Bone marrow (tissue), 2 donors: ENCODE data around the gene BLOC1S6.

Source experiments
- DNase-seq, 2 donors: peaks; one replicate each; lab custom pipeline; 2025; lab: John Stamatoyannopoulos, UW

BLOC1S6 gene

GRCh38 chr15:45587095-45587862, at the start of gene BLOC1S6:
BLOC1S6 (plus strand) TSS chr15:45587379; CDS start chr15:45587444, 65 bp downstream.
- peak; percentile 88 to 99 for DNase-seq

DNA sequence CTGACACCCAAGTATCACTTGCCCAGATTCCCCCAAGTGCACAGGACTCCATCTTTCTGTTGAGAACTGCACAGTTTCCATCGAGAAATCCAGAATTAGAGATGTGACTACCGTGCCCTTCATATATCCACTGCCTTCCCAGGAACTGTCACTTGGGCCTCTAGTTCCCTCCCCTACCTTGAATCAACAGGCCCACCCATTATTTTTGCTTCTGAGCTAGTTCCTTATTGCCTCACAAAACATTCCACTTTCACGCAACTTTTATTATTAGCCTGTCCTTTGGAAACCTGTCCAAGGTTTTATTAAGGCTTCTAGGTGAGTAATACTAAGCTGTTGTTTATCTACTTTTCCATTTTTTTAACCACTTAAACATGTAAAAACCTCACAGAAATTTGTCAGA, 47.5 kb upstream of the BLOC1S6 start:
- no peak for DNase-seq

DNA sequence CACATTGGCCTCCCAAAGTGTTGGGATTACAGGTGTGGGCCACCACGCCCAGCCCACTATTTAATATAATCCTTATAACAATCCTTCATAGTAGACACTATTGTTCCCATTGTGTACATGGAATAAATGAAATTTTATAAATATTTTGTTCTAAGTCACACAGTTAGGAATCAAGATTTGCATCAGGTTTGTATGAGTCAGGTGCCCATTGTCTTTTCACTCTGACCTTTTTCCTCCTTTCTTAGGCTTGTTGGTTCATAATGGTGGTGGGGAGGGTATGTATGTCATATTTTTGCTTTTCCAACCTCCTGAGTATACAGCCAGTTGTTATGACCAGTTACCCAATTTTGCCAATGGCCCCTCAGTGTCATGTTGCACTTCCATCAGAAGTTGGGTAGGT, 46.6 kb upstream of the BLOC1S6 start:
- DNase-seq: no peak

DNA sequence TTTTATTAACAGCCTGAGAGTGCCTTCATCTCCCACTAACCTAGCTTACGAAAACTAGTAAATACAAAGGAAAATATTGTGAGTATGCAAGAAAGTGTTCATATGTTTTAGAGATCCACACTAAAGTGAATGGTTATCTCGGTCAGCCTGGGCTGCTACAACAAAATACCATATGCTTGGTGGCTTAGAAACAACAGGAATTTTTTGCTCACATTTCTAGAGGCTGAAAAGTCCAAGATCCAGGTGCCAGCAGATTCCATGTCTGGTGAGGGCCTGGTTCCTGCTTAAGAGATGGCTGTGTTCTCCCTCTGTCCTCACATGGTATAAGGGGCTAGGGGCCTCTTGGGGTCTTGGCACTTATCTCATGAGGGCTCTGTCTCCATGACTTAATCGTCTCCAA, 44.1 kb upstream of the BLOC1S6 start:
- DNase-seq: no peak

GRCh38 chr15:45544266-45545023, 42.7 kb upstream of the BLOC1S6 start:
- DNase-seq: no peak

GRCh38 chr15:45546789-45547188, 40.4 kb upstream of the BLOC1S6 start:
- no peak for DNase-seq

- DNase-seq: no peak
These were observed 38.2 kb upstream of the BLOC1S6 start for GRCh38 chr15:45548753-45549520.

DNA sequence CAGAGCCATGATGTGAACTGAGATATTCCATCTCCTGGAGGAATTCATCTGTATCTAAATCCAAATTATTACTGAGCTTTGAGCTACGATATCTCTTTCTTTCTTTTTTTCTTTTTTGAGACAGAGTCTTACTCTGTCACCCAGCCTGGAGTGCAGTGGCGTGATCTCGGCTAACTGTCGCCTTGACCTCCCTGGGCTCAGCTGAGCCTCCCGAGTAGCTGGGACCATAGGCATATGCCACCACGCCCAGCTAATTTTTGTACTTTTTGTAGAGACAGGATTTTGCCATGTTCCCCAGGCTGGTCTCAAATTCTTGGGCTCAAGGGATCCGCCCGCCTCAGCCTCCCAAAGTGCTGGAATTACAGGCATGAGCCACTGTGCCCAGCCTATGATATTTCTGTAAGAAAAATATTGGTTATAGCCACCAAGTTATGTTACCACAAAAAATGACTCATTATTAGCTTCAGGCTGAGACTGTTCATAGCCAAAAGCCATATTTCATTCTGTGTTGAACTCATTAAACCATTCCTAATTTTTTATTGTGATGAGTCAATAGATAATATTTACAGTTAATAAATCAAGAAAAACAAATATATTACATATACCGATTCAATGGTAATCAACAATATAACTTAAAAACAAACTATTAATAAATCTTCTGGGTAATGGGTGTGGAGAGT, 37.5 kb upstream of the BLOC1S6 start:
- DNase-seq: no peak

GRCh38 chr15:45550436-45550835, 36.7 kb upstream of the BLOC1S6 start:
- DNase-seq: no peak

GRCh38 chr15:45551676-45552075, 35.5 kb upstream of the BLOC1S6 start:
- DNase-seq: no peak

GRCh38 chr15:45555934-45556608, 31.1 kb upstream of the BLOC1S6 start:
- no peak for DNase-seq

DNA sequence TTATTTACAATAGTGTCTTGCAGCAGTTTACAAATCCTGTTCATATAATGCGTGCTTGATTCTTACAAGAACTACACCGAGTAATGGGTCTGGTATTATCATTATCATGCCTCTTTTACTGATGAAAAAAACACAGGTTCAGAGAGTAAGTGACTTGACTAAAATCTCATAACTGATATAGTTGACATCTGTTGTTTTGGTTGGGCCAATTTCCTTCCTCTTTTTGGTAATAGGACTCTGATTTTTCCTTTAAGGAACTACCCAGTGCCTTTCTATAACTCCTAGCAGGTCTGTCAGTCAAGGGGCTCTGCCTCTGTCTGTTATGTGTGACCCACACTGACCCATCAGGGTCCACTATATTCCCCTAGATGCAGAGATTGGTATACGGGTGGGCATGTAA, 14.6 kb upstream of the BLOC1S6 start:
- DNase-seq: peak in 1 of 2 donors; percentile 78

DNA sequence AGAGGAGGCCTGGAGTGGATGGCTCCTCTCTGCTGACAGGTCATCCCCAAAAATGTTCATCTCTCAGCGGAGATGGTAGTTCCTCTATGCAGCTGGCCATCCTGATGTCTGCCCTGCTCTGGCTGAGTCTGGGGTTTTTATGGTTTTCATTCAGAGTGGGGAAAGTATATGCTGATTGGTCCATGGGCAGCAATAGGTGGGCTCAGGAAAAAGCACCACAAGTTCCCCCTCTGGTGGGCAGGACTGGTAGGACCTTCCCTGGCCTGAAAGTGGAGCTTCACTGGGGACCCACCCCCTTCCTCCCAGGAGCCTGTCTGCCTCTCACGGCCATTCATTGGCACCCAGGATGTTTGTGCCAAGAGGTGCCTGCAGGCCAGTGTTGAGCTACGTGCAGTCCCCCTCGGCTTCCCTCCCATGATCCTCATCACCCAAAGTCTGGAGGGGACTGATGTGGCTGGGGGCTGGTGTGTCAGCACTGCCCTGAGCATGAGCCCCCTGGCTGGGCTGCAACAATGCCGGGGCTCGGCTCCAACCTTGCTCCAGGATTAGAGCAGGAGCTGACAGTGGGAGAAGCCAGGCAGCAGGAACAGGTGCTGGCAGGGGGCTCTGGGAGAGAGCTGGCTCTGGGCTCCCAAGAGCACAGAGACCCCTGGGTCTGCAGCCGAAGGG, 13.1 kb upstream of the BLOC1S6 start:
- no peak for DNase-seq

- DNase-seq: no peak
These were observed 5.3 kb upstream of the BLOC1S6 start for GRCh38 chr15:45581919-45582318.

GRCh38 chr15:45583731-45584639, 3.2 kb upstream of the BLOC1S6 start:
- DNase-seq: peak in 1 of 2 donors; percentile 9

GRCh38 chr15:45585069-45585791, 1.9 kb upstream of the BLOC1S6 start:
- no peak for DNase-seq

DNA sequence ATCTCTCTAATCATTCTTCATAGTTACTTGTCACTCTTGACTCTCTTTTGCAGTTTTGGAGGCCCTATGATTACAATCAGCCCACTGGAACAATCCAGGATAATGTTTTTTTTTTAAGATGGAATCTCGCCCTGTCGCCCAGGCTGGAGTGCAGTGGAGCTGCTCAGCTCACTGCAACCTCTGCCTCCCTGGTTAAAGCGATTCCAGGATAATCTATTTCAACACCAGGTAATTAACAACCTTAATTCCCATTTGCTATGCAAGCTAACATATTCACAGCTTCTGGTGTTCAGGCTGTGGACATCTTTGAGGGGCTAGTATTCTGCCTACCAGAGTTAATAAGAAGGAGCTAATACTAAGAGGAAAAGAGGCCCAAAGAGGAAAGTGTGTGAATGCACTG, 1.1 kb upstream of the BLOC1S6 start:
- DNase-seq: no peak

DNA sequence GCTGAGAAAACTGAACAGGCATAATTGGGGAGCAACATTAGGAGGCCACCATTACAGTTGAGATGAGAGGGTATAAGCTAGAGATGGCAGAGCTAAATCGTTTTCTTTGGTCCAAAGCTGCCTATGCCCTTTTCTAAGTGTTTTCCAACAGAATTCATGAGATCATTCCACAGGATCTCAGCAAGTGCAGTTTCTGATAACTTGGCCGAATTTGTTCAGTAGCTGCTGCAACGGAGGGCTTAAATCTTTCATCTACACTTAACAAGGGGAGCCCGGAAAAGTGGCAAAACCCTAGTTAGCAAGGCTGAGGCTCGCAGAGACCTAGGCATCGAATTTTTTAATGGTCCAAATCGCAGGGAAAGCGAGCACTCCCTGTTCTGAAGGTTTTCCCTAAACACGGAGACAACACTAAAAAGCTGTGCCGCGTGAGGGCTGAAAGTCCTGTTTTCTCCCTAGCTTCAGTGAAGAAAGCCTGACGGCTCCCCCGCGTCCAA, 531 bp upstream of the BLOC1S6 start:
- no peak for DNase-seq

DNA sequence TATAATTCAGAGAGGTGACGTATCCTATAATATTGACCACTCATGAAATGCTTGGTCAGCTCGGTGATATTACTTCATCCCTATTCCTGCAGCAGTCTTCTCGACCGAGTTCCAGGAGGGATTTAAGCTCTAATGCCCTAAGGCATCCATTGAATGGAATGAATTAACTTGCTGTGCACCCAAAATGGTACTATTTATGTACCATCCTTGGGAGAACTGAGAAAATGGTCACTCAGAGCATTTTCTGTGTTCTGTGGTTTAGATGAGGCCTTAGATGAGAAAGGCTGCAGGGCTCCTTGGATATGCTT, 638 bp downstream of the BLOC1S6 start:
- DNase-seq: no peak
